ENCODE results near the gene ST3GAL5.

DNA sequence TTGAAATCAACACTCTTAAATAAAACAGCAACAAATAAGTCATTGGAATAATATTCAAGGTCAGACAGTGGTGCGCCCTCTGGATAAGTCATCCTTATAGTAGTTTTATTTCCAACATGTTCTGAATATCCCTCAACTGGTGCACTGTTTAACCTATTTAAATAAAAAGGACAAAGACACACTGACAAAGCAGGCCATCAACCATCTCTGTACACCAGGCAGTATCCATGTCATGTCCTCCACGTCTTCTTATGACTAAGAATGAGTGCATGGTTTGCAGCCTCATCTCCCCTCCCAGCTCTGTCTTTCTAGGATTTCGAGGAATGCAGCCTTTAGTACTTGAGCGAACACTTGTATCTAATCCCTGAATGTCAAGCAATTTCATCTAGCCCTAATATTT lies 42.4 kb downstream of the ST3GAL5 start:
- TF ChIP-seq, protein P1, sequence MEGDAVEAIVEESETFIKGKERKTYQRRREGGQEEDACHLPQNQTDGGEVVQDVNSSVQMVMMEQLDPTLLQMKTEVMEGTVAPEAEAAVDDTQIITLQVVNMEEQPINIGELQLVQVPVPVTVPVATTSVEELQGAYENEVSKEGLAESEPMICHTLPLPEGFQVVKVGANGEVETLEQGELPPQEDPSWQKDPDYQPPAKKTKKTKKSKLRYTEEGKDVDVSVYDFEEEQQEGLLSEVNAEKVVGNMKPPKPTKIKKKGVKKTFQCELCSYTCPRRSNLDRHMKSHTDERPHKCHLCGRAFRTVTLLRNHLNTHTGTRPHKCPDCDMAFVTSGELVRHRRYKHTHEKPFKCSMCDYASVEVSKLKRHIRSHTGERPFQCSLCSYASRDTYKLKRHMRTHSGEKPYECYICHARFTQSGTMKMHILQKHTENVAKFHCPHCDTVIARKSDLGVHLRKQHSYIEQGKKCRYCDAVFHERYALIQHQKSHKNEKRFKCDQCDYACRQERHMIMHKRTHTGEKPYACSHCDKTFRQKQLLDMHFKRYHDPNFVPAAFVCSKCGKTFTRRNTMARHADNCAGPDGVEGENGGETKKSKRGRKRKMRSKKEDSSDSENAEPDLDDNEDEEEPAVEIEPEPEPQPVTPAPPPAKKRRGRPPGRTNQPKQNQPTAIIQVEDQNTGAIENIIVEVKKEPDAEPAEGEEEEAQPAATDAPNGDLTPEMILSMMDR (IDR thresholded peaks at IDR 0.05), result no peak
- TF ChIP-seq EZH2 (IDR thresholded peaks at IDR 0.05; ENCODE audit: borderline replicate concordance, insufficient read depth, low read depth, low read length, poor library complexity, severe bottlenecking), result no peak

Data from B cell (primary cell).